ENCODE results near the gene DYNC2I2.
"Not testable (repeated sequence)": the region's sequence is repeated elsewhere in the genome, so short reads cannot be mapped to it uniquely, and the experiment has no call there.

DYNC2I2 gene

DNA sequence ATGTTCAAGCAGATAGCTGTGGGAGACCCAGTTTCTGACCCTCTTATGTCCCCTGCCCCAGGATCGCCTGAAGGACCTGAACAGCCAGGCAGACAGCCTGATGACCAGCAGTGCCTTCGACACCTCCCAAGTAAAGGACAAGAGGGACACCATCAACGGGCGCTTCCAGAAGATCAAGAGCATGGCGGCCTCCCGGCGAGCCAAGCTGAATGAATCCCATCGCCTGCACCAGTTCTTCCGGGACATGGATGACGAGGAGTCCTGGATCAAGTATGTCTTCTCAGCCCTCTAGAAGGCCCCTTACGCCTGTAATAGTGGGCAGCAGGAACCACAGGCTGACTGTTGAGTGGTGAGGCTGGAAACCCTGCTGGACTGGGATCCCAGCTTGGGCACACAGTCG lies 41.1 kb downstream of the DYNC2I2 start:
- DNase-seq (ENCODE audit: low spot score) = no peak

DNA sequence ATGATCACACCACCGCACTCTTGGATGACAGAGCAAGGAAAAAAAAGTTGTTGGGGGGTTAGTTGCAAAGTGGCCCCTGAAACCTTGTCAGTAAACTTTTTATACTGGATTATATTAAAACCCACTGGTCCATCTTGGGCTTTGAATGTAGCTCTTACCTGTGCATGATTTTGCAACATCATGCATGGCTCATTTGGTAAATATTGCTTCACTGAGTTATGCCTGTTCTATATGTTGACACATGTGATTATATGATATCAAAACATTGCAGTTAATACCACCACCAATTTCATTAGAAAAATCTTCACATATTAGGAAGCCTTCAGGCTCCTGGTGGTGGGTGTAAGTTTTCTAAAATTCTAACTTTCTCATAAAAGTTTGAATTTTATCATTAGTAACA lies 41.9 kb downstream of the DYNC2I2 start:
- DNase-seq (ENCODE audit: low spot score) = no peak

DNA sequence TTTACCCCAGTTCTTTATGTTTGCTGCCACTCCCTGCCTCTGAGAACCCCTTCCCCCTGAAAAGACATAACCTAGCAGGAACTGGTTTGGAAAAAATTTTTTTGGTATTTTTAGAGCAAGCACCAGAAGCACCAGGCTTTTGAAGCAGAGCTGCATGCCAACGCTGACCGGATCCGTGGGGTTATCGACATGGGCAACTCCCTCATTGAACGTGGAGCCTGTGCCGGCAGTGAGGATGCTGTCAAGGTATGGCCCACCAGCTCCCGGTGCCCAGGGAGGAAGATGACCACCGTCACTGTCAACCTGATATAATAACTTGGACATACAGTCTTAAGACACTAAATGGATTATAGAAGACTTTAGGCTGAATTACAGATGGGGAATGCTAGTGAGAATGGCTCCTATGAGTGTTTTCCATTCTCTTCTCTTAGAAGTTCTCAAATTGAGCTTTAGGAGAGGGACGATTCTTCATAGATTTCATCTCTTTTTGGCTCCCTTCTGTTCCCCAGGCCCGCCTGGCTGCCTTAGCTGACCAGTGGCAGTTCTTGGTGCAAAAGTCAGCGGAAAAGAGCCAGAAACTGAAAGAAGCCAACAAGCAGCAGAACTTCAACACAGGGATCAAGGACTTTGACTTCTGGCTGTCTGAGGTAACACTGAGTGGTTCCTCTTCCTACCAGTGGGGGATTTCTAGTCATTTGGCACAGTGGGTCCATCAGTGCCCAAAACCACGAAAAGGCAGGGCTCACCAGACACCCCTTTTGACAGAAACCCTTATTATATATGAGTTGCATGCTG lies 44.9 kb downstream of the DYNC2I2 start:
- DNase-seq (ENCODE audit: low spot score) = no peak

DNA sequence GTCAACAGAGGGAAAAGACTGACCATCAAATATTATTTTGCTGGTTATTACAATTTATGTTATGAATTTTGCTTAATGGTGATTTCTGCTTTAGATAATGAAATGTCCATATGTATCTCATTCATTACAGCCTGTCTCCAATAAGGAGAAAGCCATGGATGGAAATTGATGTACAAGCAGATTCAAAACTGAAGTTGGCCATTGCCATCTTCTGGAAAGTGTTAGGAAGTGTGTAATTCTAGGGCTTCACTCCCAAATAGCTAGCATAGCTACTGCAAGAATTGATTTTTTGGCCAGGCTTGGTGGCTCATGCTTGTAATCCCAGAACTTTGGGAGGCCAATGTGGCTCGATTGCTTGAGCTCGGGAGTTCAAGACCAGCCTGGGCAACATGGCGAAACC lies 45.8 kb downstream of the DYNC2I2 start:
- DNase-seq (ENCODE audit: low spot score) = no peak

DNA sequence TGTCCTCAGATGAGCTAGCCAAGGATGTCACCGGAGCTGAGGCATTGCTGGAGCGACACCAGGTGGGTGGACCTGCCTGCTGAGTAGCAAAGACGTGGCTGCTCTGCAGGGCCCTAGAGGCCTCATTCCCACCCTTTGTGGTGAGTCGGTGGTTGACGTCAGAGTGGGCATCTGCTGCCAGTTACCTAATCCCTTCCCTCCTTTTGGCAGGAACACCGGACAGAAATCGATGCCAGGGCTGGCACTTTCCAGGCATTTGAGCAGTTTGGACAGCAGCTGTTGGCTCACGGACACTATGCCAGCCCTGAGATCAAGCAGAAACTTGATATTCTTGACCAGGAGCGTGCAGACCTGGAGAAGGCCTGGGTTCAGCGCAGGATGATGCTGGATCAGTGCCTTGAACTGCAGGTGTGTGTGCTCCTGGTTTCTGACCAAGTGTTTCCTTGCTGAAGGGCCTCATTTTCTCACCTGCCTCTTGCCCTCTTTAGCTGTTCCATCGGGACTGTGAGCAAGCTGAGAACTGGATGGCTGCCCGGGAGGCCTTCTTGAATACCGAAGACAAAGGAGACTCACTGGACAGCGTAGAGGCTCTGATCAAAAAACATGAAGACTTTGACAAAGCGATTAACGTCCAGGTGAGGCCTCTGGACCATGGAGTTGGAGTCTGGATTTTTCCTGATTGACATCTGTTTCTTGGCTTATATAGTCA lies 48.9 kb downstream of the DYNC2I2 start:
- no peak for DNase-seq (ENCODE audit: low spot score)

DNA sequence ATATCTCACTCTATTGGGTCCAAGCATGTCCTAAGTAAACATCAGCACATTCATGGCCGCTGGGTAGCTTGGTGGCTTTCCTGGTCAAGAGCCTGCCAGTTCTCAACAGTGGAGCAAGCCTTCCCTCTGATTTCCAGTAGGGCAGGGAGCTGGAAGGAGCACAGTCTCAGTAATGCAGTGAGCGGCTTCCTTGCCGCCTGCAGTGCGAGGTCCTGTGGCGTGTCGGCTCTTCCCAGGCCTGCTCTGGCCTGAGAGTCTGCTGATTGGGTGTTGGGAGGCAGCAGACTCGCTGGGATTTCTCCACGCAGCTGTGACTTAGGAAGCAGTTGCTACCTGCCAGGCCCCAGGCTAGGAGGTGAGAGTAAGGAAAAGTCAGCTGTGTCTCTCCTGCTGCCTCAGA lies 53.0 kb downstream of the DYNC2I2 start:
- DNase-seq (ENCODE audit: low spot score) = no peak

DNA sequence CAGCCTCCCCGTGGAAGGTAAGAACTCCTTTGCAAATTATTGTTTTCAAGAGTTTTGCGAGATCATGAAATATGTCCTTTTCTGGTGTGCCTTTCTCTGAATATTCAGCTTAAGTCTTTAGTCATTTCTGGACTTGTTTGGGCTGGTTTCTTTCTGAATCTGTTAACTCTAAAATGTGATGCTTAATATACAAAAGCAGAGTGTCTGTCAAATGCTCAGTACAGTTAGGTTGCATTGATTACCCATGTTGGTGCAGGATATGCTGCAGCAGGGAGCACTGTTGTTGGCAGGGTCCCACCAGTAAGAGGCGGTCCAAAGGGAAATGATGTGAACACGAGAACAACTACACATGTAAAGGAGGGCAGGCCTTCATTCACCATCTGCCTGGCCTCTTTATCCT lies 56.5 kb downstream of the DYNC2I2 start:
- DNase-seq (ENCODE audit: low spot score) = no peak

DNA sequence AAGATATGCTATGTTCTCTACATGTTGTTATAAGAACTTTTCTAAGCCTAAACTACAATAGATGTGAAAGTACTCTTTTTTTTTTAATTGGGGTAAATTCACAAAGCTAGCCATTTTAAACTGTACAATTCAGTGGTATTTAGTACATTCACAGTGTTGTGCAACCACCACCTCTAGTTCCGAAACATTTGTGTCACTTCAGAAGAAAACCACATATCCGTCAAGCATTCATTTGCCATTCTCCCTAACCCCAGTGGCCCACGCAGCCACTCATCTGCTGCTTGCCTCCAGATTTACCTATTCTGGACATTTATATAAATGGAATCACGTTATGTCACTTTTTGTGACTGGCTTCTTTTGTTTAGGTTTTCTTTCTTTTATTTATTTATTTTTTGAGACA lies 61.2 kb downstream of the DYNC2I2 start:
- DNase-seq (ENCODE audit: low spot score) = no peak

DNA sequence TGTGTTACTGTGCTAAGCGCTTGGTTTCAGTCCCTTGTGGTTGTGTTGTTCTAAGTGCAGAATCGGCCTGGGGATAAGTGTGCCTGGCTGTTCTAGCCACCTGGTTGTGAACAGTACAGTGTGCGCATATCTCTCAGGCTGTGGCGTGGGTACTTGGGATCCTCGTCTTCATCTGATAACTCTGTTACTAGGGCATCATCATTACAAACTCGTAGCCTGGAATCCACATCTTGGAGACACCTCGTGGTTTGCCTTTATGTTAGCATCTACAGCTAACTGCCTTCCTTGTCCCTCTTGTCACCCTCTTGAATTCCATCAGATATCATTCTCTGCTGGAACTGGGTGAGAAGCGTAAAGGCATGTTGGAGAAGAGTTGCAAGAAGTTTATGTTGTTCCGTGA lies 62.8 kb downstream of the DYNC2I2 start:
- DNase-seq (ENCODE audit: low spot score) = no peak

DNA sequence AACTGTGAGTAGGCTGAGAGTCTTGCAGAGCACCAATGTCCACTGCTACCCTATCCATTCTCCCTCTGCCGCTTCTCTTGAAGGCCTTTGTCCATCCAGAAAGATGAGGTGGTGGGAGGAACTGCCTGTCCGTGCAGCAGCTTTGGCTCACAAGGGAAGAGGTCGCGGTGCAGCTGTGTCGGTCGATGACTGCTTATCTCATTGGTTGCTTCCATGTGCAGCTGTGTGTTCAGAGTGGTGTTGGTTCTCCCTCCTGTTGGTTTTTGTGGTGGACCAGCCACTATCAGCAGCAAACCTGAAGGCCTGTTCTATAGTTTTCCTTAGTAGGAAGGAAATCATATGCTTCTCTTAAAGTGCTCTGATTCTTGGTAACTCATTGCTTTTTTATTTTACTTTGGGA lies 63.6 kb downstream of the DYNC2I2 start:
- no peak for DNase-seq (ENCODE audit: low spot score)

DNA sequence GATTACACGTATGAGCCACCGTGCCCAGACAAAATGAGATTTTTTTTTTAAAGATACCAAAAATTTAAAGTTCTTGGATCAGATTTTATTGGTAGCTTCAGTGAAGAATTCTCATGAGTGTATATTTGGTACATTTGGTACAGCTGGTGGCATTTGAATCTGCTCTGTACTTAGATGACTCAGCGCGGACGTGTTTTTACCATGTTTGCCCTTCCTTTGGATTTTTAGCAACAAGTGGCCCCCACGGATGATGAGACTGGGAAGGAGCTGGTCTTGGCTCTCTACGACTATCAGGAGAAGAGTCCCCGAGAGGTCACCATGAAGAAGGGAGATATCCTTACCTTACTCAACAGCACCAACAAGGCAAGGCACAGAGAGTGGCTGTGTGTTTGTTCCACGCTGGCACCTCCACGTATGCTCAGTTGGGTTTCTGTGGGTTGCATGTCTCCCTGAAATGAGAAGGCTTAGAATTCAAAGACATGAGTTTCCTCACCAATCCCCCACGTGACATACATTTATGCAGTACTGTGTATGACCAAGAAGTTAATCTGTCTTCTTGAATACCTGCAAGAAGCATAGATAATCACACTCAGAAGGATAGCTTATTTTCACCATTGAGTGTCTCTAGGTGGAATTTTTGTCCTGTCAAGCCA lies 67.9 kb downstream of the DYNC2I2 start:
- DNase-seq (ENCODE audit: low spot score) = no peak

DNA sequence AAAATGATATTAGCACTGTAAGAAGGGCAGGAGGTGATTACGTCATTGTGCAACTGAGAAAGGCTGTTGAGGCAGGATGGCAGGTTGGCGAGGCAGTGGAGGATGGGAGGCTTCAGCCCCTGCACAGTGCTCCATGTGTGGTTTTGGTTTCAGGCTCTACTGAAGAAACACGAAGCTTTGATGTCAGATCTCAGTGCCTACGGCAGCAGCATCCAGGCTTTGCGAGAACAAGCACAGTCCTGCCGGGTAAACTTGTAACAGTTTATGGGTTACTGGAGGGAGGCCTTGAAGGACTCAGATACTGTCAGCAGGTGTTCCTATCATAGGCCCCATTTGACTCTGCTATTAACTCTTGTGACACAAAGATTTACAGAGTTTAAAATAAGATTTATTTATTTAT lies 69.2 kb downstream of the DYNC2I2 start:
- no peak for DNase-seq (ENCODE audit: low spot score)

DNA sequence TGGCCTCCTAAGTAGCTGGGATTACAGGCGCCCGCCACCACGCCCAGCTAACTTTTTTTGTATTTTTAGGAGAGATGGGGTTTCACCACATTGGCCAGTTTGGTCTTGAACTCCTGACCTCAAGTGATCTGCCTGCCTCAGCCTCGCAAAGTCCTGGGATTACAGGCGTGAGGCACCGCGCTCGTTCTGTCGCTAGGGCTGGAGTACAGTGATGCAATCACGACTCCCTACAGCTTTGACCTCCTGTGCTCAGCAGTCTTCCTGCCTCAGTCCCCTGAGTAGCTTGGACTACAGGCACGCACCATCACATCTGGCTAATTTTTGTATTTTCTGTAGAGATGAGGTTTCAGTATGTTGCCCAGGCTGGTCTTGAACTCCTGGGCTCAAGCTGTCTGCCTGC lies 69.7 kb downstream of the DYNC2I2 start:
- DNase-seq (ENCODE audit: low spot score) = not testable (repeated sequence)

DNA sequence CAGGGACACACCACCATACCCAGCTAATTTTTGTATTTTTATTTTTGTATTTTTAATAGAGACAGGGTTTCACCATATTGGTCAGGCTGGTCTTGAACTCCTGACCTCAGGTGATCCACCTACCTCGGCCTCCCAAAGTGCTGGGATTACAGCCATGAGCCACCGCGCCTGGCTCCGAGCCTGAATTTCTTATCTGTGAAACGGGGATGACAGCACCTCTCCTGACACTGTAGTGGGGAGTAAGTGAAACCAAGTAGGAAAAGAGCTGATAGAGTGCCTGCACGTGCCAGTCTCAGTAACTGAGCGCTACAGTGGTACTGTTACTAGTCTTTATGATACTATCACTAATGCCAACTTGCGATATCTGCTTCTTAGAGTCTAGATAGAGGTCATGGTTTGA lies 71.5 kb downstream of the DYNC2I2 start:
- not testable (repeated sequence) for DNase-seq (ENCODE audit: low spot score)
